ENCODE data around the gene KDM2B. TPM values are rescaled to one million over a fixed set of nuclear protein-coding genes. Genes with fewer than 3 reads are reported as not detected.

KDM2B gene
- total RNA-seq (70.5 and 82.1 TPM in 2 replicates), polyA plus RNA-seq (30.8 and 35.8 TPM in 2 replicates)

DNA sequence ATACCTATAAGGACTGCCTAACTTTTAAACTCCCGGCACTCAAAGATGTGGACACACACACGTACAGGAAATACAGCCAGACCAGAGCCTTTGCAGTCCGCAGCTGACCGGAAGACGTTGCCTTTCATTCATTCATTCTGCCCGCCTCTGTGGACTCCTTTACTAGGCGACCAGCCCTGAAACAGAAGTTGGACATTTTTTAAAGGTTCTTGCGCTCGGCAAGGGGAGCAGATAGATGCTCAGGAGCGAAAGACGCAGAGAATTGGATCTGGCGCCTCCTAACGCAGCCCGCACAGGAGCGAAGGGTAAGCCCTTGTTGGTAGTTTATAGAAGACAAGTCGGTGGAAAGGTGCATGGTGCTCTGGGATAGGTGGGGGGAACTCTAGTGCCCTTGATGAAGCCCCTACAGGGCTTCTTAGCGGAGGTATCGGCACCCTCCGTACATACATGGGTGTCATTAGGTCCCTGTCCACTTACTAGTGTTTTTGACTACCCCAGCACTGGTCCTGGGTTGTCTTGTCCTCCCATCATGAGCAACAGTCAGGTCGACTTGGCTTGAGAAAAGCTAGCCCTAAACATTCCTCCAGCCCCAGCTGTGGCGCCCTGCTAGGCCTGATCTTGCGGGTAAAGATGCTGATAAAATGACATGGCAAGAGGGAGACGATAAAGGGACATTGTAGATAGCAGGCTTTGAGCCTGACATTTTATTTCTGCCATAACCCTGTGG is at the start of gene KDM2B:
Gene KDM2B, minus strand, starts transcription at position 65 of the 727 bp plus-strand sequence. CDS start 112 bp downstream, outside the sequence.
- Histone ChIP-seq H3K4me1 (ENCODE audit: low read depth) (peaks cover 48% of the 10 kb centered on the region), H3K36me3 (no peaks in the 10 kb centered on the region), H3K4me3 (peak within 1 kb of the TSS; percentile 48), H3K27me3 (no peaks in the 10 kb centered on the region), H3K9me3 (ENCODE audit: low read depth) (no peaks in the 10 kb centered on the region), H3K27ac (peak within 1 kb of the TSS; percentile 96)
- DNase-seq (ENCODE audit: low read depth in 1 of 2, low spot score in 1 of 2): peak; percentile 68 to 78
- TF ChIP-seq, protein P1, sequence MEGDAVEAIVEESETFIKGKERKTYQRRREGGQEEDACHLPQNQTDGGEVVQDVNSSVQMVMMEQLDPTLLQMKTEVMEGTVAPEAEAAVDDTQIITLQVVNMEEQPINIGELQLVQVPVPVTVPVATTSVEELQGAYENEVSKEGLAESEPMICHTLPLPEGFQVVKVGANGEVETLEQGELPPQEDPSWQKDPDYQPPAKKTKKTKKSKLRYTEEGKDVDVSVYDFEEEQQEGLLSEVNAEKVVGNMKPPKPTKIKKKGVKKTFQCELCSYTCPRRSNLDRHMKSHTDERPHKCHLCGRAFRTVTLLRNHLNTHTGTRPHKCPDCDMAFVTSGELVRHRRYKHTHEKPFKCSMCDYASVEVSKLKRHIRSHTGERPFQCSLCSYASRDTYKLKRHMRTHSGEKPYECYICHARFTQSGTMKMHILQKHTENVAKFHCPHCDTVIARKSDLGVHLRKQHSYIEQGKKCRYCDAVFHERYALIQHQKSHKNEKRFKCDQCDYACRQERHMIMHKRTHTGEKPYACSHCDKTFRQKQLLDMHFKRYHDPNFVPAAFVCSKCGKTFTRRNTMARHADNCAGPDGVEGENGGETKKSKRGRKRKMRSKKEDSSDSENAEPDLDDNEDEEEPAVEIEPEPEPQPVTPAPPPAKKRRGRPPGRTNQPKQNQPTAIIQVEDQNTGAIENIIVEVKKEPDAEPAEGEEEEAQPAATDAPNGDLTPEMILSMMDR (IDR thresholded peaks at IDR 0.05; ENCODE audit: low read depth, low read length): no peak

DNA sequence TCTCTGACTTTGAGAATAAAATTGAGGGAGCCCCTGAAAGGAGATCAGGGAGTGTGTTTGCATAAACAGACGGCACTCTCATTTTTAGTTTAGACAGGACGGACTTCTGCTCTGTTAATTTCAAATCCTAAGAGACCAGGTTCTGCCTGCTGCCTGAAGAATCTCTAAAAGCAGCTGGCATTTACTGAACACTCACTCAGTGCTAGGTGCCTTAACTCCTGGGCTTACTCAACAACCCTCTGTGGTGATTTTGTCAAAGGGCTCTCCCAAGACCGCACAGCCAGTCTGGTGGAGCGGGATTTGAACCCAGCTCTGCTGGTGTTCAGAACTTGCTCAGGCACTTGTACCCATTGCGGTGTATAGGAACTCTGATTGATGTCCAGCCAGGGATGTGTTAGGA is 47.7 kb upstream of the KDM2B start:
- Histone ChIP-seq H3K36me3 (no peaks in the 10 kb centered on the region), H3K27ac (peak overlapping the region; percentile 88), H3K9me3 (ENCODE audit: low read depth) (no peaks in the 10 kb centered on the region), H3K4me3 (peak overlapping the region; percentile 71), H3K4me1 (ENCODE audit: low read depth) (peaks cover 36% of the 10 kb centered on the region), H3K27me3 (no peaks in the 10 kb centered on the region)
- TF ChIP-seq, protein P1 (IDR thresholded peaks at IDR 0.05; ENCODE audit: low read depth, low read length): no peak
- DNase-seq (ENCODE audit: low read depth in 1 of 2, low spot score in 1 of 2): no peak

DNA sequence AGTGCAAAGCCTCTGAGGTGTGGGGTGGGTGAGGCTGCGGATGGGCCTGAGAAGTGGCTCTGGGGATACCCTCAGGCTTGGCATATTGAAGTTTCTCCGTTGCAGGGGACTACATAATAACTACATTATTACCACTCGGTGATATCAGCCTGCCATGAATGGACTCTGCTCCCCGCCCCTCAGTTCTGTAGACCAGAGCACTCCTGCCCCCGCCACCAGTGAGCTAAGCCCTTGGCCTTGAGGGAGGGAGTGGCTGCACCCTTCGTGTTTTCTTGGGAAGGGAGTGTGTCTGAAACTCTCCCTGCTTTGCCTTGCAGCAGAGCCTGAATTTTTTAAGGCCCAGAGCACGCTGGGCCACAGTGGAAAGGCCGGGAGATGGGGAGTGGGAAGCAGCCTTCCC is 47.2 kb upstream of the KDM2B start:
- DNase-seq (ENCODE audit: low read depth in 1 of 2, low spot score in 1 of 2): no peak
- peak overlapping the region; percentile 88 for H3K27ac ChIP-seq
- peaks cover 31% of the 10 kb centered on the region for H3K4me1 ChIP-seq (ENCODE audit: low read depth)

DNA sequence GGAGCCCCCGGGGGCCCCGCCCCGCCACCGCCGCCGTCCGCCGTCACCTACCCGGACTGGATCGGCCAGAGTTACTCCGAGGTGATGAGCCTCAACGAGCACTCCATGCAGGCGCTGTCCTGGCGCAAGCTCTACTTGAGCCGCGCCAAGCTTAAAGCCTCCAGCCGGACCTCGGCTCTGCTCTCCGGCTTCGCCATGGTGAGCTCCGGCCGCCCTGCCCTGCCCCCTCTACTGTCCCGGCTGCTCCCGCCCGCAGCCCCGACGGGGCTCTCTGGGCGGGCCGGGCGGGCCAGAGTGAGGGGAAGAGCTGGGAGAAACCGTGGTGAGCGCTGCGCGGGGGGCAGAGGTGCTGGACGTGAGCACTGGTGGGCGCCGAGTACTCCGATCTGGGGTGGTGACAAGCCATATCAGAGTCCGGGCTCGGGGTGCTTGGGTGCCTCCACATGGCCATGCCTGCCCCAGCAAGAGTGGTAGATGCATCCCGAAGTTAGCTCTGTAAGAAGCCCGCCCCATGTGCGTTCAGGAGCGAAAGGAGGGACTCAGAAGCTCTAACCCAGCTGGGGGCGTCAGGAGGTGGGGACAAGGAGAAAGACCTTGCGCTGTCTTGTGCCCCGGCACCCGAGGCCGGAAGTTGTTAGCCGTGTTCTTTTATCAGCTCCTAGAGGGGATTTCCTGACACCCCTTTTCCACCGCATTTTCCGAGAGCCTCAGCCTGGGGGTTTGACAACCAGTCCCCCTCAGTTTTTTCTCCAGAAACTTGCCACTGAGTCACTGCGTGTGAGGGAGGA is 46.2 kb upstream of the KDM2B start:
- peak overlapping the region; percentile 88 for H3K27ac ChIP-seq
- peak; percentile 75 to 79 for DNase-seq (ENCODE audit: low read depth in 1 of 2, low spot score in 1 of 2)
- TF ChIP-seq, protein P1 (IDR thresholded peaks at IDR 0.05; ENCODE audit: low read depth, low read length): no peak
- no peaks in the 10 kb centered on the region for H3K9me3 ChIP-seq (ENCODE audit: low read depth)
- no peaks in the 10 kb centered on the region for H3K36me3 ChIP-seq
- peak overlapping the region; percentile 71 for H3K4me3 ChIP-seq
- H3K4me1 ChIP-seq (ENCODE audit: low read depth): peaks cover 21% of the 10 kb centered on the region
- H3K27me3 ChIP-seq: no peaks in the 10 kb centered on the region

More for the DNA sequence above, 47.2 kb upstream of the KDM2B start:
- TF ChIP-seq, protein P1 (IDR thresholded peaks at IDR 0.05; ENCODE audit: low read depth, low read length): no peak
- peak overlapping the region; percentile 71 for H3K4me3 ChIP-seq
- H3K9me3 ChIP-seq (ENCODE audit: low read depth): no peaks in the 10 kb centered on the region
- no peaks in the 10 kb centered on the region for H3K36me3 ChIP-seq
- H3K27me3 ChIP-seq: no peaks in the 10 kb centered on the region

DNA sequence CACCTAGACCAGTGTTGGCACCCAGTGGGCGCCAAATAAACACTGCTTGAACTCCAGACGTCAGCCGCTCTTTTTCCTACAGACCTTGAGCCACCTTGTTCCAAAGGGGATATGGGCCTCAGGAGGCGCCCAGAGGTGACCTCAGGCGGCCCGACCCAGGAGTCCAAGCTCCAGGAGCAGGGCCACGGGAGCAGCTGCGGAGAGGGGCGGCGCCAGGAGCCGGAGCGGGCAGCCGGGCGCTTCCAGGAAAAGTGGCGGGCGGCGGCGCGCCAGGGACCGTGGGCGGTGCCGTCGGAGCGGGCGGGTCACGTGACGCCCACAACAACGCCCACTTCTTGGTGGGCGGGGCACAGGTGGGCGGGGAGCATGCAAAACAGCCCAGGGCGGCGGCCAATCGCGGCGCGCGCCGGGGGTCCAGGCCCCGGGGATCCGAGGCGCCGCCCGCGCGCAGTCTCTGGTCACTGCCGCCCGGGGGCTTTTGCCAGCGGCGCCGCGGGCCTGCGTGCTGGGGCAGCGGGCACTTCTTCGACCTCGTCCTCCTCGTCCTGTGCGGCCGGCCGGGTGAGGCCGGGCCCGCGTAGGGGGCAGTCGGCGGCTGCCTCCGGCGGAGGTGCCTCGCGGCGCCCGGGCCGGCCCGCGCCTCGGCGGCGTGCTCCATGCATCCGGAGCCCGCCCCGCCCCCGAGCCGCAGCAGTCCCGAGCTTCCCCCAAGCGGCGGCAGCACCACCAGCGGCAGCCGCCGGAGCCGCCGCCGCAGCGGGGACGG is 45.4 kb upstream of the KDM2B start, which contains the start of gene ORAI1:
Gene ORAI1, plus strand, starts transcription at position 444 of the 766 bp plus-strand sequence.
- H3K27me3 ChIP-seq: no peaks in the 10 kb centered on the region
- H3K27ac ChIP-seq: peak within 1 kb of the TSS; percentile 88

More for the DNA sequence above, 45.4 kb upstream of the KDM2B start, which contains the start of gene ORAI1:
- no peaks in the 10 kb centered on the region for H3K9me3 ChIP-seq (ENCODE audit: low read depth)
- TF ChIP-seq, protein P1 (IDR thresholded peaks at IDR 0.05; ENCODE audit: low read depth, low read length): no peak
- peaks cover 17% of the 10 kb centered on the region for H3K4me1 ChIP-seq (ENCODE audit: low read depth)
- peak within 1 kb of the TSS; percentile 71 for H3K4me3 ChIP-seq
- DNase-seq (ENCODE audit: low read depth in 1 of 2, low spot score in 1 of 2): peak; percentile 97 to 98
- H3K36me3 ChIP-seq: no peaks in the 10 kb centered on the region

All from cardiac muscle cell (in vitro differentiated cells and primary cell).